ENCODE measurements around the gene KIF2C. TPM values are rescaled to one million over a fixed set of nuclear protein-coding genes. Genes with fewer than 3 reads are reported as not detected.

KIF2C gene
- total and polyA plus RNA-seq, 2 donors (not counting 1 experiment from before 2014, with no cell fraction given) = 0.25 to 0.69 TPM

DNA sequence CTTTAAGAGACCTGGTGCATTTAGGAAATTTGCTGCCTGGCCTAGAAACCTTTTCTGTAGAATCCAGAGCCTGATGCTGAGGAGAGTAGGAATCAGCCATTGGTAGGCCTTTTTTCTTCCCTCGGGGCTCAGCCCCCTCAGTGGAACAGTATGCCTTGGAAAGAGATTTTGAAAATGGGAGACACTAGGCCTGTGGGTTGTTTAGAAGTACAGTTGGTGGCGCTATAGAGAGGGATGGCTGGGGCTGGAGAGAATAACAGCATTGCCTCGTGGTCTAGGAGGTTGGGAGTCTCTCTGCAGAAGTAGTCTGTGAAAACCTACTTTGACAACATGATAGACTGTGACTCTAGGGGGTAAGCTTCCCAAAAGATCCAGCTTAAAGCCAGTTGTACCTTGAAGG is 8.2 kb downstream of the KIF2C start:
- Histone ChIP-seq H3K9me3 (ENCODE audit: control extremely low read depth in 1 of 3, control insufficient read depth in 2 of 3, insufficient read depth in 1 of 3, low read length in 2 of 3) (no peaks in the 10 kb centered on the region), H3K4me1 (ENCODE audit: control insufficient read depth in 2 of 2, insufficient read depth in 2 of 2, low read length in 2 of 2) (no peaks in the 10 kb centered on the region), H4K20me1 (ENCODE audit: control insufficient read depth, insufficient read depth, low read length, poor library complexity, severe bottlenecking) (no peaks in the 10 kb centered on the region), H3K79me2 (ENCODE audit: control insufficient read depth, insufficient read depth, low read length) (no peaks in the 10 kb centered on the region), H3K4me3 (ENCODE audit: control extremely low read depth in 1 of 5, extremely low read depth in 1 of 5, insufficient read depth in 1 of 5, low read depth in 2 of 5, low read length in 4 of 5) (no peak overlapping the region), H3K9ac (ENCODE audit: low read length) (no peak overlapping the region), H3K36me3 (replicated peaks in 1 of 2; ENCODE audit: control extremely low read depth in 1 of 2, control insufficient read depth in 1 of 2, extremely low read depth in 1 of 2, insufficient read depth in 2 of 2, low read length in 1 of 2) (no peaks in the 10 kb centered on the region), H3K27ac (ENCODE audit: low read length in 2 of 2) (no peak overlapping the region), H3K4me2 (replicated peaks; ENCODE audit: low read depth, low read length, poor library complexity, severe bottlenecking) (no peak overlapping the region), H2AFZ (ENCODE audit: insufficient read depth, low read depth, low read length, poor library complexity, severe bottlenecking) (no peak overlapping the region), H3K27me3 (replicated peaks in 1 of 4; ENCODE audit: control extremely low read depth in 1 of 4, control insufficient read depth in 3 of 4, insufficient read depth in 4 of 4, low read length in 3 of 4) (no peaks in the 10 kb centered on the region)
- DNase-seq (no peak), ATAC-seq (ENCODE audit: low read depth) (no peak)
- Mint-ChIP-seq H3K4me3 (no peak overlapping the region), H3K9me3 (ENCODE audit: insufficient read depth) (no peaks in the 10 kb centered on the region), H3K27me3 (no peaks in the 10 kb centered on the region), H3K27ac (no peak overlapping the region), H3K4me1 (peaks cover 2% of the 10 kb centered on the region)
- intact Hi-C loops (cut with micrococcal nuclease) = no loop called here
- CTCF ChIA-PET = no interaction called here
- POLR2A ChIA-PET = interaction anchor here (0.7 kb wide), 2 partner anchors 13 to 28 kb away, joined by 3 to 5 read pairs; partner anchors contain the start of gene RPS8
- WGBS (ENCODE audit: insufficient coverage) = 100% methylated on average over 3 of the region's 3 CpGs
- TF ChIP-seq, protein P1, sequence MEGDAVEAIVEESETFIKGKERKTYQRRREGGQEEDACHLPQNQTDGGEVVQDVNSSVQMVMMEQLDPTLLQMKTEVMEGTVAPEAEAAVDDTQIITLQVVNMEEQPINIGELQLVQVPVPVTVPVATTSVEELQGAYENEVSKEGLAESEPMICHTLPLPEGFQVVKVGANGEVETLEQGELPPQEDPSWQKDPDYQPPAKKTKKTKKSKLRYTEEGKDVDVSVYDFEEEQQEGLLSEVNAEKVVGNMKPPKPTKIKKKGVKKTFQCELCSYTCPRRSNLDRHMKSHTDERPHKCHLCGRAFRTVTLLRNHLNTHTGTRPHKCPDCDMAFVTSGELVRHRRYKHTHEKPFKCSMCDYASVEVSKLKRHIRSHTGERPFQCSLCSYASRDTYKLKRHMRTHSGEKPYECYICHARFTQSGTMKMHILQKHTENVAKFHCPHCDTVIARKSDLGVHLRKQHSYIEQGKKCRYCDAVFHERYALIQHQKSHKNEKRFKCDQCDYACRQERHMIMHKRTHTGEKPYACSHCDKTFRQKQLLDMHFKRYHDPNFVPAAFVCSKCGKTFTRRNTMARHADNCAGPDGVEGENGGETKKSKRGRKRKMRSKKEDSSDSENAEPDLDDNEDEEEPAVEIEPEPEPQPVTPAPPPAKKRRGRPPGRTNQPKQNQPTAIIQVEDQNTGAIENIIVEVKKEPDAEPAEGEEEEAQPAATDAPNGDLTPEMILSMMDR (IDR thresholded peaks at IDR 0.05) = no peak
- no peak for TF ChIP-seq EZH2 (IDR thresholded peaks at IDR 0.05; ENCODE audit: borderline replicate concordance, insufficient read depth, low read depth, low read length, poor library complexity, severe bottlenecking)

DNA sequence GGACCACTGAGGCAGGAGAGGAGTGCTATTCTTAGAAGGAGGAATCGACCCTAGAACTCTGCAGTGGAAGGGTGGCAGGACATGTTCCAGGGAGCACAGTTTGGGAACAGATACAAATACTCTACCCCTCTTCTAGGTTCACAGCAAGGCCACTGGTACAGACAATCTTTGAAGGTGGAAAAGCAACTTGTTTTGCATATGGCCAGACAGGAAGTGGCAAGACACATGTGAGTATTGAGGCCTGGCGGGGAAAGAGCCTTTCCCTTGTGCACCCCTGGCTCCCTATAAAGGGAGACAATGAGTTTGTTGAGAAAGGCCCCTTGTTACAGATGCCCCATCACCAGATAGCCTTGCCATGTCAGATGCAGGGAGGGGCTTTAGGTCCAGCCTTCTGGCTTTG is 17.8 kb downstream of the KIF2C start:
- DNase-seq (no peak), ATAC-seq (ENCODE audit: low read depth) (peak; percentile 28)
- H3K79me2 ChIP-seq (ENCODE audit: control insufficient read depth, insufficient read depth, low read length) = no peaks in the 10 kb centered on the region
- H3K27ac ChIP-seq (ENCODE audit: low read length in 2 of 2) = no peak overlapping the region
- ChIA-PET POLR2A (interaction anchor here (0.6 kb wide), 1 partner anchor 12 kb away, joined by 4 read pairs; no protein-coding TSS in a partner anchor), CTCF (no interaction called here)
- H3K9me3 Mint-ChIP-seq (ENCODE audit: insufficient read depth) = no peaks in the 10 kb centered on the region
- H3K36me3 ChIP-seq (replicated peaks in 1 of 2; ENCODE audit: control extremely low read depth in 1 of 2, control insufficient read depth in 1 of 2, extremely low read depth in 1 of 2, insufficient read depth in 2 of 2, low read length in 1 of 2) = no peaks in the 10 kb centered on the region
- H3K9ac ChIP-seq (ENCODE audit: low read length) = no peak overlapping the region
- intact Hi-C loops (cut with micrococcal nuclease) = no loop called here
- H4K20me1 ChIP-seq (ENCODE audit: control insufficient read depth, insufficient read depth, low read length, poor library complexity, severe bottlenecking) = no peaks in the 10 kb centered on the region
- peak overlapping the region; percentile 38 for H2AFZ ChIP-seq (ENCODE audit: insufficient read depth, low read depth, low read length, poor library complexity, severe bottlenecking)
- no peak overlapping the region for H3K4me3 ChIP-seq (ENCODE audit: control extremely low read depth in 1 of 5, extremely low read depth in 1 of 5, insufficient read depth in 1 of 5, low read depth in 2 of 5, low read length in 4 of 5)
- TF ChIP-seq EZH2 (IDR thresholded peaks at IDR 0.05; ENCODE audit: borderline replicate concordance, insufficient read depth, low read depth, low read length, poor library complexity, severe bottlenecking) = no peak
- 30% methylated on average over 2 of the region's 2 CpGs for WGBS (ENCODE audit: insufficient coverage)
- H3K27me3 Mint-ChIP-seq = no peaks in the 10 kb centered on the region
- peaks cover 18% of the 10 kb centered on the region for H3K4me1 Mint-ChIP-seq
- peaks cover 10 to 15% of the 10 kb centered on the region in 2 donors for H3K4me1 ChIP-seq (ENCODE audit: control insufficient read depth in 2 of 2, insufficient read depth in 2 of 2, low read length in 2 of 2)
- peak overlapping the region; percentile 15 for H3K4me3 Mint-ChIP-seq
- peak overlapping the region; percentile 41 for H3K4me2 ChIP-seq (replicated peaks; ENCODE audit: low read depth, low read length, poor library complexity, severe bottlenecking)
- no peaks in the 10 kb centered on the region for H3K27me3 ChIP-seq (replicated peaks in 1 of 4; ENCODE audit: control extremely low read depth in 1 of 4, control insufficient read depth in 3 of 4, insufficient read depth in 4 of 4, low read length in 3 of 4)
- peak overlapping the region; percentile 67 for H3K27ac Mint-ChIP-seq
- H3K9me3 ChIP-seq (ENCODE audit: control extremely low read depth in 1 of 3, control insufficient read depth in 2 of 3, insufficient read depth in 1 of 3, low read length in 2 of 3) = no peaks in the 10 kb centered on the region

All from B cell (primary cell).